GM12878 (cell line): Measurements from ENCODE around the gene ART4. TPM values are rescaled to one million over a fixed set of nuclear protein-coding genes. Genes with fewer than 3 reads are reported as not detected.

Experiments used
- CREM ChIP-seq: IDR thresholded peaks from 2 replicates; pipeline ENCODE4 v1.6.1; 2014; ENCODE audit warnings: antibody characterized with exemption, low read depth
- E4F1 ChIP-seq: fragments of 450-650 bp; IDR thresholded peaks from 2 replicates; pipeline ENCODE4 v1.6.1; 2018; ENCODE audit warnings: borderline replicate concordance, mild to moderate bottlenecking; ENCODE audit not compliant: partially characterized antibody
- EP300 ChIP-seq, 2 experiments: fragments of 150-350 bp in 1 of 2; IDR thresholded peaks; 2 replicates each; pipeline ENCODE4 v1.6.1; 2011 to 2012; ENCODE audit warnings: low read depth in 2 of 2, low read length in 2 of 2, borderline replicate concordance in 1 of 2, improper control_type of control experiment in 1 of 2, inconsistent platforms in 1 of 2; ENCODE audit not compliant: control insufficient read depth in 1 of 2
- IKZF1 ChIP-seq: fragments of 450-650 bp; conservative IDR thresholded peaks from 2 replicates; pipeline ENCODE4 v1.6.1; 2017; ENCODE audit warnings: antibody characterized with exemption, mild to moderate bottlenecking
- MAX ChIP-seq: IDR thresholded peaks from 2 replicates; pipeline ENCODE4 v1.6.1; 2012; ENCODE audit warnings: low read depth, low read length, improper control_type of control experiment
- MEF2B ChIP-seq: fragments of 450-650 bp; IDR thresholded peaks from 2 replicates; pipeline ENCODE4 v1.6.1; 2018; ENCODE audit warnings: mild to moderate bottlenecking, moderate library complexity; ENCODE audit not compliant: partially characterized antibody, poor library complexity, severe bottlenecking
- NFYB ChIP-seq: IDR thresholded peaks from 2 replicates; pipeline ENCODE4 v1.6.1; 2011; ENCODE audit warnings: low read depth, mild to moderate bottlenecking, low read length, improper control_type of control experiment, moderate library complexity; ENCODE audit not compliant: insufficient read depth
- POLR2A ChIP-seq: IDR thresholded peaks from 2 replicates; pipeline ENCODE4 v1.6.1; 2011; ENCODE audit warnings: low read depth, mild to moderate bottlenecking, low read length
- POU2F2 ChIP-seq: IDR thresholded peaks from 3 replicates; pipeline ENCODE4 v1.6.1; 2011; ENCODE audit warnings: low read depth, mild to moderate bottlenecking, low read length, borderline replicate concordance
- RELA ChIP-seq: fragments of 450-650 bp; IDR thresholded peaks from 2 replicates; pipeline ENCODE4 v1.8.0; 2014; ENCODE audit warnings: borderline replicate concordance; ENCODE audit not compliant: partially characterized antibody
- ZBED1 ChIP-seq: IDR thresholded peaks from 2 replicates; pipeline ENCODE4 v1.6.1; 2016; ENCODE audit warnings: borderline replicate concordance
- polyA plus RNA-seq, 11 experiments: library from polyadenylated mRNA; depleted of rRNA in 4 of 11; unstranded in 6 of 11; stranded (reverse) in 5 of 11; fragments of >200 nt; fragmentation: Nextera tagmentation in 4 of 11; fragmentation: Illumina TruSeq in 1 of 11; extraction: Ambion mirVana in 4 of 11; extraction: Trizol in 1 of 11; gene quantifications; 1 replicate in 1 of 11; 2 replicates in 10 of 11; pipeline versions ENCODE4 v1.2.1 to v1.2.3, GENCODE V29; 2011 to 2016; ENCODE audit warnings: inconsistent platforms in 2 of 11, missing spikeins in 2 of 11, low read depth in 1 of 11
- total RNA-seq, 4 experiments: library from RNA; depleted of rRNA in 3 of 4; stranded (reverse); fragments of >200 nt in 3 of 4; fragmentation: Illumina TruSeq in 1 of 4; extraction: Trizol in 1 of 4; gene quantifications; 2 replicates each; pipeline versions ENCODE4 v1.2.1 to v1.2.3, GENCODE V29; 2013 to 2021

ART4 gene
- total and polyA plus RNA-seq, 10 of the 15 experiments (the other 5 are each of a cell fraction or from before 2014, with no cell fraction given): 0.02 TPM; not detected in 9

GRCh38 chr12:14873440-14874185 is 30.3 kb upstream of the ART4 start (continued):
- TF ChIP-seq IKZF1 (no peak), CREM (no peak), MAX (no peak), POLR2A (no peak), MEF2B (no peak), EP300 (IDR thresholded peaks at IDR 0.05; ENCODE audit: borderline replicate concordance in 1 of 2, control insufficient read depth in 1 of 2, low read depth in 2 of 2, low read length in 2 of 2) (no peak), ZBED1 (no peak), E4F1 (no peak), RELA (no peak), NFYB (0 out of 2 replicates have a peak, but pooled peaks have one; percentile 42), POU2F2 (no peak)
